Measurements from ENCODE around the gene NUFIP2. TPM values are rescaled to one million over a fixed set of nuclear protein-coding genes. Genes with fewer than 3 reads are reported as not detected.

NUFIP2 gene
- total and polyA plus RNA-seq, 2 experiments from 2014 or later = 5.2 to 30.9 TPM

GRCh38 chr17:29331708-29332085 is 37.7 kb upstream of the NUFIP2 start:
- Histone ChIP-seq H3K27me3 (replicated peaks; ENCODE audit: insufficient read depth) (no peaks in the 10 kb centered on the region), H3F3A (ENCODE audit: insufficient read depth) (no peaks in the 10 kb centered on the region), H3K79me2 (ENCODE audit: insufficient read depth) (no peaks in the 10 kb centered on the region), H3K9me3 (ENCODE audit: low read depth) (no peaks in the 10 kb centered on the region), H3K4me2 (ENCODE audit: unreplicated experiment) (no peak overlapping the region), H3K9me2 (ENCODE audit: insufficient read depth) (no peaks in the 10 kb centered on the region), H3K36me3 (ENCODE audit: low read depth) (no peaks in the 10 kb centered on the region), H3K4me3 (no peak overlapping the region), H3K27ac (no peak overlapping the region), H2AFZ (no peak overlapping the region), H3K4me1 (ENCODE audit: insufficient read depth) (no peaks in the 10 kb centered on the region), H3K9ac (no peak overlapping the region), H4K20me1 (ENCODE audit: insufficient read depth) (no peaks in the 10 kb centered on the region)
- no peak for TF ChIP-seq EZH2phosphoT487 (IDR thresholded peaks at IDR 0.05; ENCODE audit: insufficient read depth, low read depth)
- no peak for TF ChIP-seq EZH2 (IDR thresholded peaks at IDR 0.05; ENCODE audit: insufficient read depth, poor library complexity, severe bottlenecking)
- no peak for DNase-seq
- 10 to 17% methylated on average over 1 of the region's 1 CpG for WGBS, 2 experiments (ENCODE audit: low coverage in 1 of 2, low lambda C conversion rate in 2 of 2, missing lambda C conversion rate in 2 of 2)
- in situ Hi-C loops (cut with MboI) = no loop called here

- Histone ChIP-seq H3F3A (ENCODE audit: insufficient read depth) (no peaks in the 10 kb centered on the region), H2AFZ (no peak overlapping the region), H4K20me1 (ENCODE audit: insufficient read depth) (no peaks in the 10 kb centered on the region), H3K4me3 (no peak overlapping the region), H3K27me3 (replicated peaks; ENCODE audit: insufficient read depth) (no peaks in the 10 kb centered on the region), H3K36me3 (ENCODE audit: low read depth) (no peaks in the 10 kb centered on the region), H3K4me2 (ENCODE audit: unreplicated experiment) (no peak overlapping the region), H3K9me3 (ENCODE audit: low read depth) (no peaks in the 10 kb centered on the region), H3K79me2 (ENCODE audit: insufficient read depth) (no peaks in the 10 kb centered on the region), H3K9ac (no peak overlapping the region), H3K27ac (no peak overlapping the region), H3K4me1 (ENCODE audit: insufficient read depth) (no peaks in the 10 kb centered on the region), H3K9me2 (ENCODE audit: insufficient read depth) (no peaks in the 10 kb centered on the region)
- in situ Hi-C loops (cut with MboI) = no loop called here
- 19 to 36% methylated on average over 3 of the region's 3 CpGs for WGBS, 2 experiments (ENCODE audit: low coverage in 1 of 2, low lambda C conversion rate in 2 of 2, missing lambda C conversion rate in 2 of 2)
- TF ChIP-seq EZH2 (IDR thresholded peaks at IDR 0.05; ENCODE audit: insufficient read depth, poor library complexity, severe bottlenecking) = no peak
- no peak for TF ChIP-seq EZH2phosphoT487 (IDR thresholded peaks at IDR 0.05; ENCODE audit: insufficient read depth, low read depth)
- DNase-seq = no peak
Measured at GRCh38 chr17:29331075-29331707, 37.2 kb upstream of the NUFIP2 start.

GRCh38 chr17:29327412-29327811 is 33.5 kb upstream of the NUFIP2 start:
- Histone ChIP-seq H3K27ac (no peak overlapping the region), H4K20me1 (ENCODE audit: insufficient read depth) (no peaks in the 10 kb centered on the region), H3K9me3 (ENCODE audit: low read depth) (no peaks in the 10 kb centered on the region), H3K36me3 (ENCODE audit: low read depth) (no peaks in the 10 kb centered on the region), H3F3A (ENCODE audit: insufficient read depth) (no peaks in the 10 kb centered on the region), H3K4me3 (no peak overlapping the region), H3K79me2 (ENCODE audit: insufficient read depth) (no peaks in the 10 kb centered on the region), H3K4me2 (ENCODE audit: unreplicated experiment) (no peak overlapping the region), H3K4me1 (ENCODE audit: insufficient read depth) (no peaks in the 10 kb centered on the region), H3K9ac (no peak overlapping the region), H2AFZ (no peak overlapping the region), H3K9me2 (ENCODE audit: insufficient read depth) (no peaks in the 10 kb centered on the region), H3K27me3 (replicated peaks; ENCODE audit: insufficient read depth) (no peaks in the 10 kb centered on the region)
- in situ Hi-C loops (cut with MboI) = no loop called here
- TF ChIP-seq EZH2 (IDR thresholded peaks at IDR 0.05; ENCODE audit: insufficient read depth, poor library complexity, severe bottlenecking) (no peak), EZH2phosphoT487 (IDR thresholded peaks at IDR 0.05; ENCODE audit: insufficient read depth, low read depth) (no peak)
- 57 to 63% methylated on average over 4 to 5 of the region's 5 CpGs for WGBS, 2 experiments (ENCODE audit: low coverage in 1 of 2, low lambda C conversion rate in 2 of 2, missing lambda C conversion rate in 2 of 2)
- no peak for DNase-seq

- H3K79me2 ChIP-seq (ENCODE audit: insufficient read depth) = no peaks in the 10 kb centered on the region
- DNase-seq = no peak
- 81 to 86% methylated on average over 6 of the region's 6 CpGs for WGBS, 2 experiments (ENCODE audit: low coverage in 1 of 2, low lambda C conversion rate in 2 of 2, missing lambda C conversion rate in 2 of 2)
Measured at GRCh38 chr17:29326023-29326813, 32.3 kb upstream of the NUFIP2 start.

More at GRCh38 chr17:29326023-29326813, 32.3 kb upstream of the NUFIP2 start:
- no peak overlapping the region for H3K27ac ChIP-seq
- no peak overlapping the region for H3K9ac ChIP-seq
- H3K36me3 ChIP-seq (ENCODE audit: low read depth) = no peaks in the 10 kb centered on the region
- in situ Hi-C loops (cut with MboI) = no loop called here
- H3K9me2 ChIP-seq (ENCODE audit: insufficient read depth) = no peaks in the 10 kb centered on the region
- TF ChIP-seq EZH2phosphoT487 (IDR thresholded peaks at IDR 0.05; ENCODE audit: insufficient read depth, low read depth) (no peak), EZH2 (IDR thresholded peaks at IDR 0.05; ENCODE audit: insufficient read depth, poor library complexity, severe bottlenecking) (no peak)
- H4K20me1 ChIP-seq (ENCODE audit: insufficient read depth) = no peaks in the 10 kb centered on the region
- H3F3A ChIP-seq (ENCODE audit: insufficient read depth) = no peaks in the 10 kb centered on the region
- H3K4me1 ChIP-seq (ENCODE audit: insufficient read depth) = no peaks in the 10 kb centered on the region
- no peak overlapping the region for H2AFZ ChIP-seq
- H3K4me3 ChIP-seq = no peak overlapping the region
- no peak overlapping the region for H3K4me2 ChIP-seq (ENCODE audit: unreplicated experiment)
- H3K9me3 ChIP-seq (ENCODE audit: low read depth) = no peaks in the 10 kb centered on the region
- no peaks in the 10 kb centered on the region for H3K27me3 ChIP-seq (replicated peaks; ENCODE audit: insufficient read depth)

Measured in GM23248 (cell line).